ENCODE measurements around the gene PPM1E.
"Not testable (repeated sequence)": the region's sequence is repeated elsewhere in the genome, so short reads cannot be mapped to it uniquely, and the experiment has no call there.

PPM1E gene
- 0 reads per million in 4 donors for total RNA-seq

DNA sequence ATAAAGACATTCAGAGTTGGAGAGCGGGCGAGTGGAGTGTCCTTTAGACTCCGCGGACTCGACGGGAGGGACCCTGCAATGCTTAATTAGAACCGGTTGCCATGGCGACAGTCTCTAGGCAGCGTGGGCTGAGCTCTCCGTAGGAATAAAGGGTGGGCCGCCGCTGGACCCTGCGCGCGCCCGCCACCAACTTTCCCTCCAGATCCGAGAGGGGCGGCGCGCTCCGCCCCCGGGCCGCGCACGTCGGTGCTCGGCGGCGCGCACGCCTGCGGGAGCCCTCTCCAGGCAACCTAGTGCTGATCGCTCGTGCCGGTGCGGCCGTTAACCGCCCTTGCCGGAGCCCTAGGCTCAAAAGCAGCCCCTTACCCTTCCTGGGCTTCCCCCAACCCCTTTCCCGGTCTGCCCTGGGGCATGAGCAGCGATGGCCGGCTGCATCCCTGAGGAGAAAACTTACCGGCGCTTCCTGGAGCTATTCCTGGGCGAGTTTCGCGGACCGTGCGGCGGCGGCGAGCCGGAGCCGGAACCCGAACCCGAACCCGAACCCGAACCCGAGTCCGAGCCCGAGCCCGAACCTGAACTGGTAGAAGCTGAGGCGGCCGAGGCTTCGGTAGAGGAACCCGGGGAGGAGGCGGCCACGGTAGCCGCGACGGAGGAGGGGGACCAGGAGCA is at the start of gene PPM1E:
TSS of gene PPM1E (plus strand) at position 278 of the 669 bp plus-strand sequence.
- DNase-seq, result peak in 4 of 5 donors; percentile 2 to 37 (median 8)

DNA sequence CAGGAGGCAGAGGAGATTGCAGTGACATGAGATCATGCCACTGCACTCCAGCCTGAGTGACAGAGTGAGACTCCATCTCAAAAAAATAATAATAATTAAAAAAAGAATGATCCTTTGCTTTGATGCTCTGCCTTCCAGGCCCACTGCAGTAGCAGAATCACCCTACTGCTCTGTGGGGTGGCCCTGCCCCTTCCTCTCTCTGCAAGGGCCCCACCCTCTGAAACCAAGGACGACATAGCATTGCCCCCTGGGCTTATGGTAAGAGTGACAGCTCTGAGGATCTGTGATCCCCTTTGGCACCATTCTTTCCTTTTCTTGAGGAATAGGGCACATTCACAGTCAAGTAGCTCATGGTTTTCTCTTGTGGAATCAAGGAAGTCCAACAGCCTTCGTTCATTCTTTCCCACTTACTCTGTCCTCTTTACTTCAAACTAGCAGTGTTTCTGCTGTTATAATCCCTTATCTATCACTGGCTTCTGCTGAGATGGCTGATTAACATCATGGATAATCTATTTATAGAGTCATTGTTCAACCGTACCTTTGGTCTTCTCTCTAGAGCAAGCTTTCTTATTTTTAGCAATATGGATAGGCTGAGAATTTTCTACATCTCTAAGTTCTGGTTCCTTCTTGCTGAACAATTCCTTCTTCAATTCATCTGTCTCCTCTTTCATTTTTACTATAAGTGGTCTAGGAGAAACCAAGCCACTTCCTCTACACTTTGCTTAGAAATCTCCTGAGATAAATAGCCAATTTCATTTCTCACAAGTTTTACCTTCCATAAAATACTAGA is 49.1 kb upstream of the PPM1E start:
- peak in 1 of 5 donors; percentile 23 for DNase-seq

GRCh38 chr17:58710948-58711552 is 44.6 kb upstream of the PPM1E start:
- DNase-seq, result peak in 3 of 5 donors; percentile 13 to 39 (median 28)

DNA sequence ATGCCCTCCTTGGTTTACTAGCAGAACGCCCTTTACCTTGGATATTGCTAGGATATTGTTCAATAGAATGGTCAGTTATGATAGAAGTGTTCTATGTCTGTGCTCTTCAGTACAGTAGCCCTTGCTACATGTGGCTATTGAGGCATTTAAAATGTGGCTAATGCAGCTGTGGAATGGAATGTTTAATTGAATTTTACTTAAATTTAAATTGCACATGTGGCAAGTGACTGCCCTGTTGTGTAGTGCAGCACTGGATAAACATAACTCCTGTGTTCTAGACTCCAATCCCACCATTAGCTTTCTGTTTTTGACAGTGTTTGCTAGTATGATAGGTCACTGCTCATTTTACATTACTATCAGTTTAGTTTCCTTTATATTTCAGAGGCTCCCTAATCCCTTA is 33.4 kb upstream of the PPM1E start:
- no peak for DNase-seq

DNA sequence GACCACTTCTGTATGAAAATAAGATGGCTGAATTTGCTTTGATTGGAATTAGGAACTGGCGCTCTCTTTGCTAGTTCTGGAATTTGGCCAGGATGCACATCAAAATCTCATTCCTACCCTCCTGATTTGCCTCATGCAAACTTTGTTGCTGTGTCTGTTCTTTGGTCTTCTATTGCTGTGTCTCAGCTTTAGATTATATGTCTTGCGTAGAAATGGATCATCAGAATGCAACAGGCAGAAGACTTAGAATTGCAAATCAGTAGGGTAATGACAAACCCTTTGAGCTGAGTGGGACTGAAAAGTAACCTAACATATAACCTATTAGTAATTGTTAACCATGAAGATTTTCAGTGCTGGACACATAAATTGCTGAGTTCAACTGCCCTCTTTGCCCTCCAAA is 33.0 kb upstream of the PPM1E start:
- DNase-seq, result no peak

GRCh38 chr17:58728798-58729197 is 26.9 kb upstream of the PPM1E start:
- no peak for DNase-seq

- no peak for DNase-seq
These were observed 24.7 kb upstream of the PPM1E start for GRCh38 chr17:58730937-58731336.

DNA sequence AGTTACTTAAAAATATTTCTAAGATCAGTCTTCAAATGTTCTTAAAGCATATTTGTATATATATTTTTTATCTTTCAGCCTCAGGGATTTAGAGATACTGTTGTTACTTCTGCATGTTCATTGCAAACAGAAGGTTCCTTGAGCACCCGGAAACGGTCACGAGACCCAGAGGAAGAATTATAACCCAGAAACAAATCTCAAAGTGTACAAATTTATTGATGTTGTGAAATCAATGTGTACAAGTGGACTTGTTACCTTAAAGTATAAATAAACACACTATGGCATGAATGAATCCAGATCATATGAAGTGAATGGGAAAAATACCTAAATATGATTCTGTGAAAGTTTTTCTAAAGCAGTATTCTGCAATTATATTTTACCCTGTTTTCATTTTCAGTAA is 21.6 kb upstream of the PPM1E start:
- DNase-seq, result no peak

- DNase-seq, result no peak
These were observed 20.8 kb upstream of the PPM1E start for GRCh38 chr17:58734811-58735210.

DNA sequence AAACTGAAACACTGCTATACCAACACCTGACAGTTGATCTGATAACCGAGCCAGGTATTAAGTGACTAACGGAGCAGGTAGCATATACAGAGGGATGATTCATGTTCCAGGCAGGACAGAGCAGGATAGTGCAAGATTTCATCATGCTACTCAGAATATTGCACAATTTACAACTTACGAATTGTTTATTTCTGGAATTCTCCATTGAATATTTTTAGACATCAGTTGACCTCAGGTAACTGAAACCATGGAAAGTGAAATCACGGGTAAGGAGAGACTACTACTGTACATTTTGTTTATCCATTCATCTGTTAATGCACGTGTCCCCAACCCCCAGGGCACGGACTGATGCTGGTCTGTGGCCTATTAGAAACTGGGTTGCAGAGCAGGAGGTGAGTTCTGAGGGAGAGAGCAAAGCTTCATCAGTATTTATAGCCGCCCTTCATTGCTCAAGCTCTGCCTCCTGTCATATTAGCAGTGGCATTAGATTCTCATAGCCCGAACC is 14.5 kb upstream of the PPM1E start:
- no peak for DNase-seq

DNA sequence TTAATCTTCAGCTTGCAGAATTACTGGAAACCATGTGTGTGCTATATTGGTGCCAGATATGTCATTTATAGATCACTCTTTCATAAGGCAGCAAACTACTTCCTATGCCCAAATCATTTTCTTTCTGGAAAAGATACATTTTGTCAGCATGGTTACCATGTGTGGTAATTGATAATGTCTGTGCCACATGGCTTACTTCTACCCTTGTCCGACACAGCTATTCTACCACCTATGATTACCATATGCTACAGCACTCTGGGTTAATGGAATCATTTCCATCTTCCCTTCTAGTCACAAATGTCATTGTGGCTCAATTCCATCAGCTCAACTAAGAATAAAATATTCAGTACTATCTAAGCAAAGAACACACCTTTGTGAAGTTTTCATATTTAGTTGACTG is 8.0 kb upstream of the PPM1E start:
- DNase-seq, result no peak

DNA sequence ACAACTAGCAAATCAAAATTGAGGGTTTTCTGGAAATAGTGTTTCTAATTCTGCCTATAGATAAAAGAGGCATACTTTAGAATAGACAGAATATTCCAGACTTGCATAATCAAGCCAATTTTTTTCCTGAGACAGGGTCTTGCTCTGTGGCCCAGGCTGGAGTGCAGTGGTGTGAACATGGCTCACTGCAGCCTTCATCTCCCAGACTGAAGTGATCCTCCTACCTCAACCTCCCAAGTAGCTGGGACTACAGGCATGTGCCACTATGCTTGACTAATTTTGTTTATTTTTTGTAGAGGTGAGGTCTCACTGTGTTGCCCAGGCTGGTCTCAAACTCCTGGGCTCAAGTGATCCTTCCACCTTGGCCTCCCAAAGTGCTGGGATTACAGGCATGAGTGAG is 6.0 kb upstream of the PPM1E start:
- not testable (repeated sequence) for DNase-seq

- no peak for DNase-seq
These were observed 2.6 kb upstream of the PPM1E start for GRCh38 chr17:58753026-58753425.

- no peak for DNase-seq
These were observed 431 bp upstream of the PPM1E start for GRCh38 chr17:58755269-58755576.

GRCh38 chr17:58756246-58757161 is 850 bp downstream of the PPM1E start:
- DNase-seq, result peak in 2 of 5 donors; percentile 1 to 2

DNA sequence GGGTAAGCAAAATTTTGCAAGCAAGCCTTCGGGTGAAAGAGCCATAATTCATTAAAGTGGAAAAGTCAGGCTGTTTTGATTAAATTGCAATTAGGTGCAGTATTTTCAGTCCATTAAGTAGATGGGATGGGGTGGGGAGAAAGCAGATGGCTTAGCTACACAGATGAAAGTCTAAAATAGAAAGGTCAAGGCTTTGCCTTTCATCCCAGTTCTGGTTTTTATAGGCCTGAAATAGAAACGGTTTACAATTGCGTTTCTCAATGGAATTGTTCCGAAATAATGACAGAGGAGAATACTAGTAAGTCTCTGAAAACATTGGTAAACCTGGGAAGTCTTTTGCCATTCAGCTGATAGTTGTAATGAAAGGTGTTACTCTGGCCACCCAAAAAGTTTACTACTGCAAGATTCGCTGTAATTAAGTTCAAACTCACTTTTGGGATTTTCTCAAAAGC is 1.5 kb downstream of the PPM1E start:
- no peak for DNase-seq

- no peak for DNase-seq
These were observed 3.2 kb downstream of the PPM1E start for GRCh38 chr17:58758890-58759289.

DNA sequence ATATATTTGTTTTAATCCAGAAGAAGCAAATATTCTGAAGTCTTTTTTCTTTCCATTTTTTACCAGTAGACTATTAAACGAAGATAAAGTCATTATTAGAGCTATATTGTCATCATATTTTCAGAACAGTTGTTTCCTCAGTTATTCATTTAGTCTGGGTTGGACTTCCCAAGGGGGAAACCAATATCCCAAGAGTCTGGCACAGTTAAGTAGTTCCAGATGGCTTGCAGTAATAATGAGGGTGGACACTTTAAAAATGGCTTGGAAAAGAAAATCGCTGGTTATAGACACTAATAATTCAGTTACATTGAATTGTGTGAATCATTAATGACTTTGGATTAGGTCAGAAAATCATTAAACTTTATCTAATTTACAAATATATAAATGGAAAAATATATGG is 3.9 kb downstream of the PPM1E start:
- DNase-seq, result no peak

GRCh38 chr17:58760248-58760647 is 4.6 kb downstream of the PPM1E start:
- DNase-seq, result no peak

GRCh38 chr17:58763263-58763662 is 7.6 kb downstream of the PPM1E start:
- DNase-seq, result no peak

DNA sequence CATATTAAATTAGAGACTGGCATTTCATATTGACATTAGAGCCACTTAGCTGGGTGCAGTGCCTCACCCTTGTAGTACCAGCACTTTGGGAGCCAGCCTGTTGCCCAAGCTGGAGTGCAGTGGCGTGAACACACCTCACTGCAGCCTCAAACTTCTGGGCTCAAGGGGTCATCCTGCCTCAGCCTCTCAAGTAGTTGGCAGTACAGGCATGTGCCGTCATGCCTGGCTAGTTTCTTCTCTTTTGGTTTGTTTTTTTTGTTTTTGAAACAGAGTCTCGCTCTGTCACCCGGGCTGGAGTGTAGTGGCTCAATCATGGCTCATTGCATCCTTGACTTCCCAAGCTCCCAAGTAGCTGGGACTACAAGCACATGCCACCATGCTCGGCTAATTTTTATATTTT is 8.7 kb downstream of the PPM1E start:
- DNase-seq, result no peak

DNA sequence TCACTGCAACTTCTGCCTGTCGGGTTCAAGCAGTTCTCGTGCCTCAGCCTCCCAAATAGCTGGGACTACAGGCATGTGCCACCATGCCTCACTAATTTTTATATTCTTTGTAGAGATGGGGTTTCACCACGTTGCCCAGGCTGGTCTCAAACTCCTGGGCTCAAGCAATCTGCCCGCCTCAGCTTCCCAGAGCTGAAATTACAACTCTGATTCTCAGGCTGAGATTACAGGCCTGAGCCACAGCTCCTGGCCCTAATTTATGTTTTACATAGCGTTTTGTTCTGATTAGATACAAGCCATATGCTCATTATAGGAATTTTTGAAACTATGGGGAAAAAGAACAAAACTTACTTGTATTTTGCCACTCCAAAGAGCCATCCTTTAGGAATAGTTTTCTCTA is 22.8 kb downstream of the PPM1E start:
- not testable (repeated sequence) for DNase-seq

- DNase-seq, result no peak
These were observed 23.8 kb downstream of the PPM1E start for GRCh38 chr17:58779446-58779845.

All from T-helper 1 cell (primary cell).